Omental fat pad (tissue), 4 donors: Measurements from ENCODE around the gene DPYSL3. TPM values are rescaled to one million over a fixed set of nuclear protein-coding genes. Genes with fewer than 3 reads are reported as not detected.

Source experiments
- ATAC-seq: fragments of 150-250 bp; one replicate; pipeline ENCODE4 v1.9.1; 2016; ENCODE audit warnings: mild to moderate bottlenecking, moderate library complexity; ENCODE audit not compliant: low FRiP score
- DNase-seq: peaks from one replicate; pipeline ENCODE4 v3.0.0-alpha.2; 2019; ENCODE audit warnings: low spot score
- total RNA-seq, 4 donors: library from RNA; depleted of rRNA; stranded (reverse); fragments of >200 nt; gene quantifications; one replicate each; pipeline ENCODE4 v1.1.0, GENCODE V29; 2016
- TF ChIP-seq, protein P1 (sequence below), 3 donors: fragments of 450-650 bp; IDR thresholded peaks; one replicate each; pipeline ENCODE4 v1.5.1; 2016 to 2017; ENCODE audit warnings: antibody characterized with exemption in 3 of 3, mild to moderate bottlenecking in 3 of 3, moderate library complexity in 2 of 3

The DPYSL3 gene
- total RNA-seq, 4 donors from 2014 or later, result 26.9 to 78.0 (median 54.9) TPM

DNA sequence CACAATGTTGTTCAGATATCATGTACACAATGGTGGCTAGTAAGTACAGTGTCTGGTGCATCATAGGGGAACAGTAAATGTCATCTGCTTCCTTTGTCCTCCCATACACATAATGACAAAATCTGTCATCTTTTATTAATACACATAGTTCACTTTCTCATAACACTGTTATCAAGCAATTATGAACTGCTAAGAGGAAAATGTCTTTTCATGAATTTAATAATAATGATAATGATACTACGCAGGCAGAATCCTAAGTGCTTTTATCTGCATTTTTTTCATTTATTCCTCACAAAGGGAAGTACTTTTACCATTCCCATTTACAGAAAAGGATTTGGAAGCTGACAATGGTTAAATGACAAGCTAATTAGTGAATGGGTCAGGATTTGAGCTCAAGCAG lies 35.7 kb downstream of the DPYSL3 start:
- ATAC-seq (no peak), DNase-seq (no peak)
- TF ChIP-seq, protein P1, sequence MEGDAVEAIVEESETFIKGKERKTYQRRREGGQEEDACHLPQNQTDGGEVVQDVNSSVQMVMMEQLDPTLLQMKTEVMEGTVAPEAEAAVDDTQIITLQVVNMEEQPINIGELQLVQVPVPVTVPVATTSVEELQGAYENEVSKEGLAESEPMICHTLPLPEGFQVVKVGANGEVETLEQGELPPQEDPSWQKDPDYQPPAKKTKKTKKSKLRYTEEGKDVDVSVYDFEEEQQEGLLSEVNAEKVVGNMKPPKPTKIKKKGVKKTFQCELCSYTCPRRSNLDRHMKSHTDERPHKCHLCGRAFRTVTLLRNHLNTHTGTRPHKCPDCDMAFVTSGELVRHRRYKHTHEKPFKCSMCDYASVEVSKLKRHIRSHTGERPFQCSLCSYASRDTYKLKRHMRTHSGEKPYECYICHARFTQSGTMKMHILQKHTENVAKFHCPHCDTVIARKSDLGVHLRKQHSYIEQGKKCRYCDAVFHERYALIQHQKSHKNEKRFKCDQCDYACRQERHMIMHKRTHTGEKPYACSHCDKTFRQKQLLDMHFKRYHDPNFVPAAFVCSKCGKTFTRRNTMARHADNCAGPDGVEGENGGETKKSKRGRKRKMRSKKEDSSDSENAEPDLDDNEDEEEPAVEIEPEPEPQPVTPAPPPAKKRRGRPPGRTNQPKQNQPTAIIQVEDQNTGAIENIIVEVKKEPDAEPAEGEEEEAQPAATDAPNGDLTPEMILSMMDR (IDR thresholded peaks at IDR 0.05), result no peak

DNA sequence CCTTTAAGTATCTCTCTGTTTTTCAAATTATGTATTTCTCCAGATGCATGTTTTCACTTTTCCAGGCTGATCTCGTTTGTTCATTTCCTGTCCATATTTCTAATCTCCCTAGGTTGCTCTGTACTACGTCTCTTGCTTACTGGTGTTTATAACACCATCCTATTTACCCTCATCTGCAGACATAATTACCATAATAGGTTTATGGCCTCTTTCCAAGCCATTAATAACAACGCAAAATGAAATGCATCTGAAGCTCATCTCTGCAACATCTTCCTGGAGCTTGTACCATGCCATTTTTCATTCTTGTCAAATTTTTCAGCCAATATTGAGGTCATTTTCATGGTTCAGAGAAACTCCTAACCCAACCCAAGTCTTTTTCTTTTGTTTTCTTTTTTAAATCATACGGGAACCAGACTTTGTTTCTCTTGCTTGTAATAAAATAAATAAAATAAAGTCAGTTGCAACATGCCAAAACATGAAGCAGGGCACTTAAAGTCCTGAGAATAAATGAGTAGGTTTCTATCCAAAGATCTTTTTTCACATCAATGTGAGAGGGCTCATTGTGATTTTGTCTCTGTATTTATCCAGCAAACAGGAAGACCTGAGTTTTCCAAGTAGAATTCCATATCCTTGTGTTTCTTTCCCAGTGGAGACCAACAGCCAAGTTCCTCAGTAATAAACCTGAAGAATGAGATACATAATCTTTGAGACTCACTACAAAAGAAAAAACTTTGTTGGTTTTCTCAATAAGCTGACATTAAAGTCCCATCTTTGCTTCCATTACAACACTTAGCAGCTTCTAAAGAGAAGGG lies 37.0 kb downstream of the DPYSL3 start:
- TF ChIP-seq, protein P1 (IDR thresholded peaks at IDR 0.05), result no peak
- ATAC-seq (no peak), DNase-seq (no peak)

DNA sequence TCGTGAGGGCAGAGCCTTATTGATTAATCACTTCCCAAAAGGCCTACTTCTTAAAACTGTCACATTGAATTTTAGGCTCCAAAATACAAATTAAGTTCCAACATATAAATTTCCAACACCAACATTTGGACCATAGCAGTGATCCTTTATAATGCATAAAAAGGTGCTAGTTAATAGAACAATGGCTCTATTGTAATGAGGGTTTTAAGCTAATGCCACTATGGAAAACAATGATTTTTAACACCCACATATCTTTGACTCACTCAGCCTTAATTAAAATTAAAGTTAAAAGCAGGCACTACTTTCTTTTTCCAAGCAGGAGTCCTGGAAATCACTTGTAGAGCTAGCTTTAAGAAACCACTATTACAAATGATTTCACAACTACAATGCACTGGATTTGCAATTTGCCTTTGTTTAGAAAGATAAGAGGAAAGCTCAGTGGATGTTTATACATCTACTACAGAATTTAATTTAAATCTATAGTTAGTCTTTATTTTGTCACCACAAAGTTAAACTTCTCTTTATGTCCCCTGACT lies 41.8 kb downstream of the DPYSL3 start:
- no peak for ATAC-seq
- DNase-seq, result no peak
- TF ChIP-seq, protein P1 (IDR thresholded peaks at IDR 0.05), result no peak

DNA sequence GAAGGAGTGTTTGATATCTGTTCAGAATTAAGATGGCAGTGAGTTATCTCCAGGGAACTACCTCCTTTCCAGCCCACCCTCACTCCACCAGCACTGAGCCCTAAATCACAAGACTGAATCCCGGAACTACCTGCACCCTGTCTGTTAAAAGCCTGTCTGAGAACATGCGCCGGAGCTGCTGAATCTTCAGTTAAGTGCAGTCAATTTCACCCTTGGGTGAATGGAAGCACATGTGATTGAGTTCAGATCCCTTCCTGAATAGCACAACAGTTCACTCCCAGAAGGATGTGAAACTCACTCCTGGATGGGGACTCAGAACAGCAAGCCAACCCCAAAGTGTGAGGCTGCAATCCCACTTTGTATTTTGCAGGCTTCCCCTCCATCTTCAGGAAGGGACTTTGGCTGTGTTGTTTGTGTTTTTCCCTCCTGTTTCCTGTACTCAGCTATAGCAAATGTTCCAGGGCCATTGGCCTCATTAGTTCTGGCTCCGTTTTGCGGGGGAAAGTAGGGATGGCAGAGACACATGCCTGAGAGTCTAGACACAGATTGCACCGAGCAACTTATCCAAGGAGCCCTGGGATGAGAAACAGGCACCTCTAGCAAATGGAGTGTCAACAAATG lies 43.4 kb downstream of the DPYSL3 start:
- no peak for DNase-seq
- TF ChIP-seq, protein P1 (IDR thresholded peaks at IDR 0.05), result no peak
- no peak for ATAC-seq

DNA sequence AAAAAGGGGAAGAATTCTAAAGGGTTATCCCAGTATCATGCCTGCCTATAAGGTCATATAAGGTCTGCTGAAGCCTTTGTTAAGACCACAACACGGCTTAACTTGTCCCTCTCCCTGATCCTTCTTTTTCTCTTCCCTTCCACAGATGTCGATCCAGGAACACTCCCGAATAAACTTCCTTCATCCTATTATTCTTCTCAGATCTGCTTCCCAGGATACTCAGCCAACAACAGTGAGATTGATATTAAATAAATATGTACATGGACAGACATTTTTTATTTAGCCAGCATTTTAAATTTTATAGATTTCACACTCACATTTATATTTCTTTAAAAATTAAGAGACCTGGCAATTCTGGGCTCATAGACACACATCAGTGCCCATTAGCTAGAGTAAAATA lies 44.1 kb downstream of the DPYSL3 start:
- TF ChIP-seq, protein P1 (IDR thresholded peaks at IDR 0.05), result no peak
- ATAC-seq (no peak), DNase-seq (no peak)

DNA sequence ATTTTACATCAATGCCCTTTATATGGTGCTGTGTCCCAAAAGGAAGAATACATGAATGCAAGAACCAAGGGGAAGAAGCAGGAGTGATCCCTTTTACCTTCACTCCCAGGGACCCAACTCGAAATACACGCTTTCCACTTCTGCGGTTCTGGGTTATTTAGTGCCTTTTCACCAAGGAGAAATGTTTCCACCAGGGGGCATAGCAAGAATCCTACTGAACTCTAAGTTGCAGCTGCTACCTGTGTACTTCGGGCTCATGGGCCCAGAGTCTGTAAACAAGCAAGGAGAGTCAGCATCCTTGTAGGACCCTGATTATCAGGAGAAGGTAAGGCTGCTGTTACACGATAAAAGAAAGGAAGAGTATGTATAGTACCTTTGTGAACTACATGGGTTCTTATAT lies 45.7 kb downstream of the DPYSL3 start:
- ATAC-seq (peak; percentile 23), DNase-seq (no peak)
- TF ChIP-seq, protein P1 (IDR thresholded peaks at IDR 0.05), result no peak
